H9 (cell line): ENCODE data around the gene GPC1. TPM values are rescaled to one million over a fixed set of nuclear protein-coding genes. Genes with fewer than 3 reads are reported as not detected.

Experiments used
- DNase-seq: peaks from one replicate; pipeline ENCODE4 v3.0.0-alpha.2; 2017
- H2AFZ ChIP-seq: one replicate; pipeline ENCODE4 v1.6.1; 2013; ENCODE audit warnings: mild to moderate bottlenecking, low read length, control low read depth, moderate library complexity
- H2AK5ac ChIP-seq: 2 replicates; pipeline ENCODE4 v1.6.1; 2013; ENCODE audit warnings: low read length, control low read depth, mixed read lengths; ENCODE audit not compliant: insufficient read length
- H2BK120ac ChIP-seq: one replicate; pipeline ENCODE4 v1.6.1; 2013; ENCODE audit warnings: low read depth, mild to moderate bottlenecking, low read length, control low read depth, inconsistent platforms; ENCODE audit not compliant: poor library complexity, severe bottlenecking
- H2BK12ac ChIP-seq: 2 replicates; pipeline ENCODE4 v1.6.1; 2013; ENCODE audit warnings: low read length, control low read depth, mixed read lengths, low read depth; ENCODE audit not compliant: insufficient read length
- H2BK15ac ChIP-seq: 2 replicates; pipeline ENCODE4 v1.6.1; 2013; ENCODE audit warnings: low read depth, low read length, control low read depth
- H2BK20ac ChIP-seq: one replicate; pipeline ENCODE4 v1.6.1; 2013; ENCODE audit warnings: low read depth, mild to moderate bottlenecking, low read length, control low read depth, inconsistent platforms; ENCODE audit not compliant: poor library complexity, severe bottlenecking
- H2BK5ac ChIP-seq: 2 replicates; pipeline ENCODE4 v1.6.1; 2013; ENCODE audit warnings: low read length, control low read depth, mixed read lengths; ENCODE audit not compliant: insufficient read length
- H3K14ac ChIP-seq: 2 replicates; pipeline ENCODE4 v1.6.1; 2013; ENCODE audit warnings: low read length, control low read depth; ENCODE audit not compliant: insufficient read depth
- H3K18ac ChIP-seq: 2 replicates; pipeline ENCODE4 v1.6.1; 2013; ENCODE audit warnings: low read depth, mild to moderate bottlenecking, mixed read lengths, low read length, control low read depth; ENCODE audit not compliant: insufficient read length
- H3K23ac ChIP-seq: 2 replicates; pipeline ENCODE4 v1.6.1; 2013; ENCODE audit warnings: low read length, control low read depth, mixed read lengths, low read depth; ENCODE audit not compliant: insufficient read length
- H3K23me2 ChIP-seq: 2 replicates; pipeline ENCODE4 v1.6.1; 2013; ENCODE audit warnings: low read depth, mild to moderate bottlenecking, mixed read lengths, low read length, control low read depth; ENCODE audit not compliant: insufficient read length, poor library complexity, severe bottlenecking
- H3K27ac ChIP-seq: 2 replicates; pipeline ENCODE4 v1.5.1; 2013; ENCODE audit warnings: low read length, control low read depth, mixed read lengths, low read depth; ENCODE audit not compliant: insufficient read length
- H3K27me3 ChIP-seq: 2 replicates; pipeline ENCODE4 v1.6.1; 2013; ENCODE audit warnings: low read length, control low read depth, inconsistent platforms; ENCODE audit not compliant: insufficient read depth
- H3K4ac ChIP-seq: 2 replicates; pipeline ENCODE4 v1.6.1; 2013; ENCODE audit warnings: low read depth, mild to moderate bottlenecking, control low read depth, inconsistent platforms, low read length, moderate library complexity
- H3K4me1 ChIP-seq: 2 replicates; pipeline ENCODE4 v1.6.1; 2013; ENCODE audit warnings: low read length, control low read depth, inconsistent platforms; ENCODE audit not compliant: insufficient read depth
- H3K4me2 ChIP-seq: 2 replicates; pipeline ENCODE4 v1.6.1; 2013; ENCODE audit warnings: low read length, control low read depth, mixed read lengths; ENCODE audit not compliant: insufficient read length, insufficient read depth
- H3K56ac ChIP-seq: 2 replicates; pipeline ENCODE4 v1.6.1; 2013; ENCODE audit warnings: low read depth, mild to moderate bottlenecking, mixed read lengths, low read length, control low read depth; ENCODE audit not compliant: insufficient read length
- H3K79me1 ChIP-seq: 2 replicates; pipeline ENCODE4 v1.6.1; 2013; ENCODE audit warnings: low read depth, mild to moderate bottlenecking, moderate library complexity, low read length, control low read depth, inconsistent platforms; ENCODE audit not compliant: insufficient read depth, poor library complexity, severe bottlenecking
- H3K79me2 ChIP-seq: 2 replicates; pipeline ENCODE4 v1.6.1; 2013; ENCODE audit warnings: low read length, control low read depth, inconsistent platforms; ENCODE audit not compliant: insufficient read depth
- H3K9ac ChIP-seq: 2 replicates; pipeline ENCODE4 v1.6.1; 2013; ENCODE audit warnings: low read length, control low read depth, mixed read lengths; ENCODE audit not compliant: insufficient read length; ENCODE audit errors: extremely low read depth
- H3K9me3 ChIP-seq: one replicate; pipeline ENCODE4 v1.6.1; 2013; ENCODE audit warnings: low read depth, low read length, inconsistent platforms; ENCODE audit not compliant: control insufficient read depth
- H3T11ph ChIP-seq: one replicate; pipeline ENCODE4 v1.6.1; 2013; ENCODE audit warnings: mild to moderate bottlenecking, low read length, control low read depth, inconsistent platforms
- H4K20me1 ChIP-seq: one replicate; pipeline ENCODE4 v1.6.1; 2013; ENCODE audit not compliant: control insufficient read depth, insufficient read length, insufficient read depth
- H4K5ac ChIP-seq: 2 replicates; pipeline ENCODE4 v1.6.1; 2013; ENCODE audit warnings: low read depth, mild to moderate bottlenecking, mixed read lengths, low read length, control low read depth; ENCODE audit not compliant: insufficient read length
- H4K8ac ChIP-seq: replicated peaks from 2 replicates; pipeline ENCODE4 v1.6.1; 2013; ENCODE audit warnings: low read length, control low read depth, mixed read lengths, low read depth; ENCODE audit not compliant: insufficient read length
- H4K91ac ChIP-seq: 2 replicates; pipeline ENCODE4 v1.6.1; 2013; ENCODE audit warnings: low read depth, mild to moderate bottlenecking, moderate library complexity, mixed read lengths, low read length, control low read depth; ENCODE audit not compliant: insufficient read length
- H3K27ac Mint-ChIP-seq, 3 experiments: 2 replicates in 2 of 3; 3 replicates in 1 of 3; pipeline ENCODE4 v1.8.0; 2020 to 2021; ENCODE audit warnings: mixed read lengths in 3 of 3, mild to moderate bottlenecking in 1 of 3, moderate library complexity in 1 of 3
- H3K27me3 Mint-ChIP-seq: 2 replicates; pipeline ENCODE4 v1.8.0; 2021; ENCODE audit warnings: low read depth, mild to moderate bottlenecking, moderate library complexity, mixed read lengths
- H3K36me3 Mint-ChIP-seq, 3 experiments: 2 replicates in 2 of 3; 3 replicates in 1 of 3; pipeline ENCODE4 v1.8.0; 2020 to 2021; ENCODE audit warnings: low read depth in 3 of 3, mixed read lengths in 3 of 3; ENCODE audit not compliant: insufficient read depth in 1 of 3
- H3K4me1 Mint-ChIP-seq, 2 experiments: 2 replicates each; pipeline ENCODE4 v1.8.0; 2020; ENCODE audit warnings: mixed read lengths in 2 of 2
- H3K4me3 Mint-ChIP-seq, 2 experiments: 2 replicates in 1 of 2; 3 replicates in 1 of 2; pipeline ENCODE4 v1.8.0; 2020 to 2021; ENCODE audit warnings: mild to moderate bottlenecking in 2 of 2, mixed read lengths in 2 of 2, moderate library complexity in 1 of 2
- H3K9me3 Mint-ChIP-seq, 2 experiments: 2 replicates in 1 of 2; 3 replicates in 1 of 2; pipeline ENCODE4 v1.8.0; 2020; ENCODE audit warnings: mild to moderate bottlenecking in 2 of 2, mixed read lengths in 2 of 2, moderate library complexity in 1 of 2
- WGBS: extraction: QIAGEN DNeasy Blood & Tissue Kit; methylation state at CpG from one replicate; pipeline ENCODE4 v1.1.7; 2013; ENCODE audit warnings: missing lambda C conversion rate, low lambda C conversion rate, mixed read lengths; ENCODE audit not compliant: insufficient read length; ENCODE audit errors: extremely low coverage; 5-methylcytosine and 5-hydroxymethylcytosine counted together
- total RNA-seq: library from RNA; stranded (reverse); gene quantifications from 2 replicates; pipeline ENCODE4 v1.2.1, GENCODE V29; 2021
- TF ChIP-seq, protein P1 (sequence below): fragments of 200-600 bp; sonication (generic); conservative IDR thresholded peaks from 3 replicates; pipeline ENCODE4 v1.8.0; 2021; ENCODE audit warnings: antibody characterized with exemption, mild to moderate bottlenecking

Gene GPC1
- total RNA-seq, 1 experiment from 2014 or later = 39.4 TPM

DNA sequence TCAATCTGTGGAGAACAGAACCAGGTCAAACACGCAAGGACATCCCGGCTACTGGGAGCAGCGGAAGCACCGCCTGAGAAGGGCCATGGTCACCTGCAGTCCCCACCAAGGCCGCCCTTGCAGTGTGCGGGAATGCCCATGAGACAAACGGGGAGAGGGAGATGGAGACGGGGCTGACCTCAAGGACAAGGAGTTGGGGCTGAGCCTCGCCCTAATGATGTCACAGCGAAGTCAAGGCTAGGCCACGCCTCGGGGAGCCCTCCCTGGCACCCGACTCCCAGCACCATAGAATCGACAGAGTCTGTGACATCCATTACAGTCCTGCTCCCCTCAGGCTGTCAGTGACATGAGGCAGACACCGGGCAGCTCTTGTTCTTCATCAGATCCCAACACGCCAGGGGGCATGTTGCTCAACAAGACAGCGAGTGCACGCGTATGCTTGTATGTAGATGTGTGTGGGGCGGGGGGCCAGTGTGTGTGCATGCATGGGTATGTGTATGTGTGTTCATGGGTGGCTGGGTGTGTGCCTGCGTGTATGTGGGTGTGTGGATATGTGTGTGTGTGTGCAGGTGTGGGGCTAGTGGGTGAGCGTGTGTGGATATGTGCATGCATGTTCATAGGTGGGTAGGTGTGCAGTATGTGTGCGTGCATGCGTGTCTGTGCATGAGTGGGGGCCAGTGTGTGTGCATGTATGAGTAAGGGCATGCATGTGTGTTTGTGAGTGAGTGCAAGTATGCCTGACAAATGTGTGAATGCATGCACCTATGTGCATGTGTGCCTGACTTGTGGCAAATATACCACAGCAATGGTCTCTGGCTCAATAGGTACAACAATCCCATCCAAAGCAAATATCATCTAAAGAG, 65.3 kb downstream of the GPC1 start:
- Histone ChIP-seq H2AK5ac (no peak overlapping the region), H3K4me2 (no peak overlapping the region), H3K23me2 (no peaks in the 10 kb centered on the region), H3K14ac (no peak overlapping the region), H3K9ac (no peak overlapping the region), H3K9me3 (no peaks in the 10 kb centered on the region), H3K79me2 (no peaks in the 10 kb centered on the region), H3K18ac (no peak overlapping the region), H3K4me1 (no peaks in the 10 kb centered on the region), H4K91ac (no peak overlapping the region), H4K5ac (no peak overlapping the region), H3K27me3 (no peaks in the 10 kb centered on the region), H2BK120ac (no peak overlapping the region), H3T11ph (no peak overlapping the region), H3K79me1 (no peaks in the 10 kb centered on the region), H3K56ac (no peak overlapping the region), H4K20me1 (no peaks in the 10 kb centered on the region), H2BK5ac (no peak overlapping the region), H3K4ac (no peak overlapping the region), H3K27ac (no peak overlapping the region), H2AFZ (no peak overlapping the region), H2BK12ac (no peak overlapping the region), H2BK15ac (no peak overlapping the region), H2BK20ac (no peak overlapping the region), H4K8ac (no peak overlapping the region), H3K23ac (no peak overlapping the region)
- Mint-ChIP-seq H3K9me3 (peaks cover 7 to 11% of the 10 kb centered on the region in 2 experiments), H3K27ac (peak overlapping the region in 1 of 3 experiments; percentile 1; a peak in 1 of 7 replicates), H3K4me3 (no peak overlapping the region), H3K36me3 (peaks cover 0 to 11% (median 10%) of the 10 kb centered on the region in 3 experiments; a peak in 5 of 7 replicates), H3K27me3 (peaks cover 2% of the 10 kb centered on the region), H3K4me1 (no peaks in the 10 kb centered on the region)
- WGBS = no CpG with 5 or more reads among the region's 24 CpGs
- TF ChIP-seq, protein P1, sequence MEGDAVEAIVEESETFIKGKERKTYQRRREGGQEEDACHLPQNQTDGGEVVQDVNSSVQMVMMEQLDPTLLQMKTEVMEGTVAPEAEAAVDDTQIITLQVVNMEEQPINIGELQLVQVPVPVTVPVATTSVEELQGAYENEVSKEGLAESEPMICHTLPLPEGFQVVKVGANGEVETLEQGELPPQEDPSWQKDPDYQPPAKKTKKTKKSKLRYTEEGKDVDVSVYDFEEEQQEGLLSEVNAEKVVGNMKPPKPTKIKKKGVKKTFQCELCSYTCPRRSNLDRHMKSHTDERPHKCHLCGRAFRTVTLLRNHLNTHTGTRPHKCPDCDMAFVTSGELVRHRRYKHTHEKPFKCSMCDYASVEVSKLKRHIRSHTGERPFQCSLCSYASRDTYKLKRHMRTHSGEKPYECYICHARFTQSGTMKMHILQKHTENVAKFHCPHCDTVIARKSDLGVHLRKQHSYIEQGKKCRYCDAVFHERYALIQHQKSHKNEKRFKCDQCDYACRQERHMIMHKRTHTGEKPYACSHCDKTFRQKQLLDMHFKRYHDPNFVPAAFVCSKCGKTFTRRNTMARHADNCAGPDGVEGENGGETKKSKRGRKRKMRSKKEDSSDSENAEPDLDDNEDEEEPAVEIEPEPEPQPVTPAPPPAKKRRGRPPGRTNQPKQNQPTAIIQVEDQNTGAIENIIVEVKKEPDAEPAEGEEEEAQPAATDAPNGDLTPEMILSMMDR = no peak
- DNase-seq = peak; percentile 17
